ENCODE measurements around the gene RBM6.
"Not testable (repeated sequence)": the region's sequence is repeated elsewhere in the genome, so short reads cannot be mapped to it uniquely, and the experiment has no call there.

DNA sequence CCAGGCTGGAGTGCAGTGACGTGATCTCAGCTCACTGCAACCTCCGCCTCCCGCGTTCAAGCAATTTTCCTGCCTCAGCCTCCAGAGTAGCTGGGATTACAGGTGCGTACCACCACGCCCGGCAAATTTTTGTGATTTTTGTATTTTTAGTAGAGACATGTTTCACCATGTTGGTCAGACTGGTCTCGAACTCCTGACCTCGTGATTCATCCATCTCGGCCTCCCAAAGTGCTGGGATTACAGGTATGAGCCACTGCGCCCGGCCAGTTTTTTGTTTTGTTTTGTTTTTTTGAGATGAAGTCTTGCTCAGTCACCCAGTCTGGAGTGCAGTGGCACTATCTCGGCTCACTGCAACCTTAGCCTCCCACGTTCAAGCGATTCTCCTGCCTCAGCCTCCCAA is 7.7 kb upstream of the RBM6 start:
- TF ChIP-seq, protein P1, sequence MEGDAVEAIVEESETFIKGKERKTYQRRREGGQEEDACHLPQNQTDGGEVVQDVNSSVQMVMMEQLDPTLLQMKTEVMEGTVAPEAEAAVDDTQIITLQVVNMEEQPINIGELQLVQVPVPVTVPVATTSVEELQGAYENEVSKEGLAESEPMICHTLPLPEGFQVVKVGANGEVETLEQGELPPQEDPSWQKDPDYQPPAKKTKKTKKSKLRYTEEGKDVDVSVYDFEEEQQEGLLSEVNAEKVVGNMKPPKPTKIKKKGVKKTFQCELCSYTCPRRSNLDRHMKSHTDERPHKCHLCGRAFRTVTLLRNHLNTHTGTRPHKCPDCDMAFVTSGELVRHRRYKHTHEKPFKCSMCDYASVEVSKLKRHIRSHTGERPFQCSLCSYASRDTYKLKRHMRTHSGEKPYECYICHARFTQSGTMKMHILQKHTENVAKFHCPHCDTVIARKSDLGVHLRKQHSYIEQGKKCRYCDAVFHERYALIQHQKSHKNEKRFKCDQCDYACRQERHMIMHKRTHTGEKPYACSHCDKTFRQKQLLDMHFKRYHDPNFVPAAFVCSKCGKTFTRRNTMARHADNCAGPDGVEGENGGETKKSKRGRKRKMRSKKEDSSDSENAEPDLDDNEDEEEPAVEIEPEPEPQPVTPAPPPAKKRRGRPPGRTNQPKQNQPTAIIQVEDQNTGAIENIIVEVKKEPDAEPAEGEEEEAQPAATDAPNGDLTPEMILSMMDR (IDR thresholded peaks at IDR 0.05) = not testable (repeated sequence)
- TF ChIP-seq POLR2A (IDR thresholded peaks at IDR 0.05) = not testable (repeated sequence)

Data from body of pancreas (tissue), 4 donors.